Thoracic aorta (tissue), 2 donors: ENCODE measurements around the gene VAV2. TPM values are rescaled to one million over a fixed set of nuclear protein-coding genes. Genes with fewer than 3 reads are reported as not detected.

Source experiments
- ATAC-seq: fragments of 150-250 bp; one replicate; pipeline ENCODE4 v1.8.0; 2017; ENCODE audit warnings: low read depth; ENCODE audit not compliant: insufficient number of reproducible peaks, low FRiP score
- DNase-seq: peaks from one replicate; pipeline ENCODE4 v3.0.0-alpha.2; 2020; ENCODE audit warnings: low spot score
- H3K27ac ChIP-seq, 2 donors: fragments of 200-600 bp; sonication (generic); 1 replicate in 1 of 2; 2 replicates in 1 of 2; pipeline ENCODE4 v1.5.1; 2016; ENCODE audit warnings: mild to moderate bottlenecking in 2 of 2, moderate library complexity in 2 of 2
- H3K27me3 ChIP-seq: fragments of 200-600 bp; sonication (generic); replicated peaks from 2 replicates; pipeline ENCODE4 v1.6.0; 2016; ENCODE audit warnings: mild to moderate bottlenecking; ENCODE audit not compliant: insufficient read depth
- H3K36me3 ChIP-seq: fragments of 200-600 bp; sonication (generic); one replicate; pipeline ENCODE4 v1.5.1; 2016
- H3K4me1 ChIP-seq, 2 donors: fragments of 200-600 bp; sonication (generic); 1 replicate in 1 of 2; 2 replicates in 1 of 2; pipeline versions ENCODE4 v1.5.1 to v1.6.0; 2016; ENCODE audit warnings: low read depth in 2 of 2, mild to moderate bottlenecking in 1 of 2; ENCODE audit not compliant: control insufficient read depth in 1 of 2
- H3K4me3 ChIP-seq: fragments of 200-600 bp; sonication (generic); 2 replicates; pipeline ENCODE4 v1.5.1; 2016; ENCODE audit warnings: mild to moderate bottlenecking
- H3K9me3 ChIP-seq: fragments of 200-600 bp; sonication (generic); 2 replicates; pipeline ENCODE4 v1.5.1; 2016
- CTCF ChIP-seq: fragments of 200-600 bp; sonication (generic); IDR thresholded peaks from one replicate; pipeline ENCODE4 v1.5.1; 2019; ENCODE audit warnings: antibody characterized with exemption
- total RNA-seq, 2 donors: library from RNA; depleted of rRNA; stranded (reverse); fragments of >200 nt; gene quantifications; one replicate each; pipeline versions ENCODE4 v1.1.0 to v1.2.3, GENCODE V29; 2016

The VAV2 gene
- total RNA-seq, 2 donors from 2014 or later, result 10.1 to 11.5 TPM

DNA sequence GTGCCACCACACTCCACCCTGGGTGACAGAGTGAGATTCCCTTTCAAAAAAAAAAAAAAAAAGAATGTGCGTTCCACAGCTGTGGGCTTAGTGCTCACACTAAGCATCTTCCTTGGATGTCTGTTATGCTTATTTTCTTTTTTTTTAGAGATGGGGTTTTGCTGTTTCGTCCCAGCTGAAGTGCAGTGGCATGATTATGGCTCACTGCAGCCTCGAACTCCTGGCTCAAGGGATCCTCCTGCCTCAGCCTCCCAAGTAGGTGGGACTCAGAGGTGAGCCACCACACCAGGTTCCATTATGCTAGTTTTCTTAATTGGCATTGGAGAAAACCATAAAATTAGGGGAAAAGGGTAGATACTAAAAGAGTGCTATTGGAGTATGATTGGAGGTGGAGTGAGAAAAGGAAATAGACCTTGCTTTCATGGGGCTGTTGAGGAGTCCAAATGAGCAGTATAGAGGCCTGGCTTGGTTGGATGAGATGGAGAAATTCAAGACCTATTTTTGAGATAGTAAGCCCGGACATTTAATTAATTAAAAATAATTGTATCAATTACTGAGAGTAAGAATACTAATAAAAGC lies 32.2 kb upstream of the VAV2 start:
- Histone ChIP-seq H3K36me3 (no peaks in the 10 kb centered on the region), H3K4me1 (peaks cover 10 to 11% of the 10 kb centered on the region in 2 donors), H3K27ac (peak overlapping the region in 1 of 2 donors; percentile 47), H3K4me3 (peak overlapping the region; percentile 99), H3K27me3 (no peaks in the 10 kb centered on the region), H3K9me3 (no peaks in the 10 kb centered on the region)
- ATAC-seq (no peak), DNase-seq (no peak)
- TF ChIP-seq CTCF, result no peak

DNA sequence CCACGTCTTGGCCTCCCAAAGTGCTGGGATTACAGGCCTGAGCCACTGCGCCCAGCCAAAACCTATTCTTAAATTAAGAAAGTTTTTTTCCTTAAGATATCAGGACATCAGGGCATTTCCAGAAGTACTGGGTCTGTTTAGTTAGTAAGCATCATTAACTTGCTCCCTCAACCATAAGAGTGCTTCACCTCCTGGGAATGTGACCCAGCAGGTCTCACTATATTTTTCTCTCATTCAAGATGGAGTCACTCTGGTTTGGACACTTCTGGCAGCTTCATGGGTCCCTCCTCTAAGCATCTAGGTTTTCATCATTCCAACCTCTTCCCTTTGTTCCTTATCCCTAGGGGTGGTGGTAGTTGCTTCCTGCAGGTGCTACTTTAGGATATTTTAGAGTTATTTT lies 22.8 kb upstream of the VAV2 start:
- TF ChIP-seq CTCF, result no peak

GRCh38 chr9:134011401-134011800 lies 19.3 kb upstream of the VAV2 start:
- ATAC-seq (no peak), DNase-seq (no peak)
- Histone ChIP-seq H3K4me1 (no peaks in the 10 kb centered on the region), H3K9me3 (no peaks in the 10 kb centered on the region), H3K27ac (no peak overlapping the region), H3K4me3 (no peak overlapping the region), H3K36me3 (no peaks in the 10 kb centered on the region), H3K27me3 (no peaks in the 10 kb centered on the region)
- no peak for TF ChIP-seq CTCF

More for the DNA sequence above, 22.8 kb upstream of the VAV2 start:
- Histone ChIP-seq H3K27me3 (no peaks in the 10 kb centered on the region), H3K27ac (no peak overlapping the region), H3K9me3 (no peaks in the 10 kb centered on the region), H3K4me3 (no peak overlapping the region), H3K4me1 (no peaks in the 10 kb centered on the region), H3K36me3 (no peaks in the 10 kb centered on the region)
- DNase-seq (no peak), ATAC-seq (no peak)

DNA sequence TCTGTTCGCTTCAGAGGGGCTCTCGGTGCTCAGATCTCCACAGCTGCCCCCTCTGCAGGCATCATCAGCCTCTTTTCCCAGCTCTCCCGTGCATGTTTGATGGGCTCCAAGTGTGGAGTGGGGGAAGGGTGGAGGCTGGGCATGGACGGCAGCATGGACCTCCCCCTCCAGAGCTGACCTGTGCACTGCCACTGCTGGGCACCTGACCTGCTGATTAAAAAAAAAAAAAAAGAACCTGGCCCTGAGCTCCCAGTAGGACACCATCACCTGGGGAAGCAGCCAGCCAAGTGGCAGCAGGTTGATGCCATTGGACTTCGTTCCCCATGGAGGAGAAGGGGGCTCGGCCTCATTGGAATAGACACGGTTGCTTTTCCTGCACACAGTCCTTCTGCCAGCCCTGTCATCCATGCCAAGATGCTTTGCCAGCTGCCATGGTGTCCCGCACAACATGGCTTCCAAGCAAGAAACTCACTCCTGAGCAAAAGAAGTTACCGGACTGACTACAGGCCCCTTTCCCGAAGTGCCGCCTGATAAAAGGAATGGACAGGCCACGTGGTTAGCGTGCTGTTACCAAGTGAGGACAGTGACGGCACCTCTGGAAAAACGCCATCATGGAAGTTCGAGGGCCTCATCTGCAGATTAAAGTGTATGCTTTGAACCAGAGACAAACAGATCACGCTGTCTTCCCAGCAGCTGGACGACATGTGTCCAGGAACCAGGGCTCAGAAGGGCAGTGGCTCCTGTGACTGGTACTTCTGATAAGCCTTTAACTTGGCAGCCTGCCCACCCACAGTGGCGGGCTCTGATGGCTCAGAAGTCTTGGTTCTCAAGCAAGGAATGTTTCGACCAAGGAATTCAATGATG lies 18.4 kb upstream of the VAV2 start:
- no peak overlapping the region for H3K4me3 ChIP-seq
- H3K27ac ChIP-seq, result no peak overlapping the region
- no peaks in the 10 kb centered on the region for H3K4me1 ChIP-seq
- ATAC-seq (no peak), DNase-seq (no peak)
- no peaks in the 10 kb centered on the region for H3K36me3 ChIP-seq
- no peak for TF ChIP-seq CTCF
- H3K9me3 ChIP-seq, result no peaks in the 10 kb centered on the region
- H3K27me3 ChIP-seq, result no peaks in the 10 kb centered on the region

DNA sequence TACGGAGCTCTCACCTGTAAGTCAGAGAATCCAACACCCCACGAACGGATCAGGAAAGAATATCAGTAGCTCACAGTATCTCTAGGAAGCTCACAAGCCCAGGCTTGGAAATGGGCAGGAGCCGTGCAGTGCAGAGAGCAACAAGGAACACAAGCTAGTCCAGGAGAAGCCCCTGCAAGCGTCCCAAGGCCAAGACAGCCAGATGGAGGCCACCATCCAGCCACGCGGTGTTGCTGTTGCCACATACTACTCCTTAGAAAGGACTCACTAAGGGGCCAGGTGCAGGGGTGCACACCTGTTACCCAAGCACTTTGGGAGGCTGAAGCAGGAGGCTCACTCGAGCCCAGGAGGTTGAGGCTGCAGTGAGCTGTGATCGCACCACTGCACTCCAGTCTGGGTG lies 15.4 kb upstream of the VAV2 start:
- no peak for DNase-seq
- H3K36me3 ChIP-seq, result no peaks in the 10 kb centered on the region
- no peak overlapping the region for H3K4me3 ChIP-seq
- no peaks in the 10 kb centered on the region for H3K4me1 ChIP-seq
- no peak for TF ChIP-seq CTCF
- no peak for ATAC-seq
- no peaks in the 10 kb centered on the region for H3K27me3 ChIP-seq
- no peak overlapping the region for H3K27ac ChIP-seq
- no peaks in the 10 kb centered on the region for H3K9me3 ChIP-seq
